K562 (cell line): ENCODE data around the gene IP6K1.

ENCODE experiments used
- KLF1 ChIP-seq: fragments of 450-650 bp; IDR thresholded peaks from 2 replicates; pipeline ENCODE4 v1.6.1; 2016; ENCODE audit warnings: missing genetic modification characterization, missing compliant biosample characterization
- MYNN ChIP-seq, 2 experiments: sonication (generic); formaldehyde crosslinking in 1 of 2; IDR thresholded peaks; 2 replicates each; pipeline versions ENCODE4 v1.5.0 to v1.6.1; 2016 to 2020; ENCODE audit warnings: antibody characterized with exemption in 1 of 2, missing genetic modification reagents in 1 of 2

- TF ChIP-seq MYNN (IDR thresholded peaks at IDR 0.05) (no peak), MYNN (CRISPR knock-in tag; IDR thresholded peaks at IDR 0.05) (no peak), KLF1 (tag) (no peak)
Observed at GRCh38 chr3:49738067-49738713, 48.2 kb downstream of the IP6K1 start.
